Measurements from ENCODE around the gene CEP112. TPM values are rescaled to one million over a fixed set of nuclear protein-coding genes. Genes with fewer than 3 reads are reported as not detected.

Gene CEP112
- polyA plus RNA-seq, 1 donor (not counting 4 experiments of a cell fraction or from before 2014, with no cell fraction given): 2.6 TPM

DNA sequence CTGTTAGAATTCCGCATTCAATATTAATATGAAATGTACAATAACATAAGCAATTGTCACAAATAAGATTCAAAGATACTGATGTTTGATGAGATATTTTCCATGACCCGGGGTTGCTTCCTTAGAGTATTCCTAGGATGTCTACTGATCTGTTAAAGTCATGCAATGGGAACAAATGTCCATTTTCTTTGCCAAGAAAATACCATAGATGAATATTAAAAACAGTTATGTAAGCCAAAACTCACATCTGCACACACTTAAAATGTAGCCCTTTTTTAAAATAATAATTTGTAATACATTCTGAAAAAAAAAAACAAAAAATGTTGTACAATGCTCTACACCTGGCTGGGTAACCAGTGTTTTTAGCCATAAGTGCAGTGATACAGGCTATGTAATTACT lies 371.1 kb downstream of the CEP112 start:
- Histone ChIP-seq H3K4me1 (ENCODE audit: control insufficient read depth, extremely low read depth, insufficient read depth, low read length) (no peaks in the 10 kb centered on the region), H3K4me2 (ENCODE audit: control insufficient read depth, extremely low read depth, insufficient read depth, low read depth, low read length) (no peak overlapping the region), H3K4me3 (ENCODE audit: control insufficient read depth in 2 of 3, extremely low read depth in 1 of 3, insufficient read depth in 2 of 3, low read depth in 1 of 3, low read length in 3 of 3) (no peak overlapping the region), H3K36me3 (ENCODE audit: control insufficient read depth in 2 of 2, extremely low read depth in 1 of 2, insufficient read depth in 2 of 2, low read length in 2 of 2) (no peaks in the 10 kb centered on the region), H4K20me1 (ENCODE audit: control insufficient read depth, extremely low read depth, insufficient read depth, low read length) (no peaks in the 10 kb centered on the region), H2AFZ (ENCODE audit: control insufficient read depth, low read length) (no peak overlapping the region), H3K9ac (ENCODE audit: control insufficient read depth, extremely low read depth, insufficient read depth, low read length) (no peak overlapping the region), H3K27ac (ENCODE audit: control insufficient read depth, insufficient read depth, low read length) (no peak overlapping the region), H3K9me1 (ENCODE audit: control insufficient read depth, extremely low read depth, insufficient read depth, low read length) (no peaks in the 10 kb centered on the region), H3K27me3 (ENCODE audit: control insufficient read depth, extremely low read depth, insufficient read depth, low read length) (no peaks in the 10 kb centered on the region), H3K79me2 (ENCODE audit: control insufficient read depth, insufficient read depth, low read length) (no peaks in the 10 kb centered on the region), H3K9me3 (ENCODE audit: control insufficient read depth, low read depth, low read length) (no peaks in the 10 kb centered on the region)
- dilution Hi-C loops (cut with MboI; ENCODE audit: extremely low pct_ligation_motif_present, low sequenced_read_pairs): no loop called here
- FAIRE-seq (no peak), DNase-seq (ENCODE audit: low read depth, low spot score) (no peak)
- TF ChIP-seq, protein P1, sequence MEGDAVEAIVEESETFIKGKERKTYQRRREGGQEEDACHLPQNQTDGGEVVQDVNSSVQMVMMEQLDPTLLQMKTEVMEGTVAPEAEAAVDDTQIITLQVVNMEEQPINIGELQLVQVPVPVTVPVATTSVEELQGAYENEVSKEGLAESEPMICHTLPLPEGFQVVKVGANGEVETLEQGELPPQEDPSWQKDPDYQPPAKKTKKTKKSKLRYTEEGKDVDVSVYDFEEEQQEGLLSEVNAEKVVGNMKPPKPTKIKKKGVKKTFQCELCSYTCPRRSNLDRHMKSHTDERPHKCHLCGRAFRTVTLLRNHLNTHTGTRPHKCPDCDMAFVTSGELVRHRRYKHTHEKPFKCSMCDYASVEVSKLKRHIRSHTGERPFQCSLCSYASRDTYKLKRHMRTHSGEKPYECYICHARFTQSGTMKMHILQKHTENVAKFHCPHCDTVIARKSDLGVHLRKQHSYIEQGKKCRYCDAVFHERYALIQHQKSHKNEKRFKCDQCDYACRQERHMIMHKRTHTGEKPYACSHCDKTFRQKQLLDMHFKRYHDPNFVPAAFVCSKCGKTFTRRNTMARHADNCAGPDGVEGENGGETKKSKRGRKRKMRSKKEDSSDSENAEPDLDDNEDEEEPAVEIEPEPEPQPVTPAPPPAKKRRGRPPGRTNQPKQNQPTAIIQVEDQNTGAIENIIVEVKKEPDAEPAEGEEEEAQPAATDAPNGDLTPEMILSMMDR (optimal IDR thresholded peaks at IDR 0.05 in 1 of 3, IDR thresholded peaks at IDR 0.05 in 1 of 3, conservative IDR thresholded peaks at IDR 0.05 in 1 of 3; ENCODE audit: extremely low read depth in 1 of 3, insufficient read depth in 2 of 3, low read length in 3 of 3): no peak
- no peak for TF ChIP-seq EZH2 (IDR thresholded peaks at IDR 0.05; ENCODE audit: low read length)

DNA sequence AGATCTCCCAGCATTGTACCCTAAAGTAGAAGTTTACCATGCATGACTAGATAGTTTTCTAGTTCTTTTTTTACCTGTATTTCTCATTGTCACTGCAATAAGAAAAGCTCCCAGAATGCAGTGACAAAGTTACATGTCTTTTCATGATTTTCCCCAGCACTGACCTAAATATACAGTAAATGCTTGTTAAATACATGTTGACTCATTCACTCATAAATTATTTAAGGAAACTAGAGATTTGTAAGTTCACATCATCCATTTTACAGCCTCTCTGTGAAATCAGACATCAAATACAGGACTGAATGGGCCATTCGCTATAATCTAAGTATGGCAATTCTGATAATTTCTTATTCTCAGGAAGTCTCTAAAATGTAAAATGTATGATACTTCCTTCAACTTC lies 371.6 kb downstream of the CEP112 start:
- H4K20me1 ChIP-seq (ENCODE audit: control insufficient read depth, extremely low read depth, insufficient read depth, low read length): no peaks in the 10 kb centered on the region
- no peak overlapping the region for H3K27ac ChIP-seq (ENCODE audit: control insufficient read depth, insufficient read depth, low read length)
- dilution Hi-C loops (cut with MboI; ENCODE audit: extremely low pct_ligation_motif_present, low sequenced_read_pairs): no loop called here
- no peaks in the 10 kb centered on the region for H3K9me3 ChIP-seq (ENCODE audit: control insufficient read depth, low read depth, low read length)
- H3K4me3 ChIP-seq (ENCODE audit: control insufficient read depth in 2 of 3, extremely low read depth in 1 of 3, insufficient read depth in 2 of 3, low read depth in 1 of 3, low read length in 3 of 3): no peak overlapping the region
- H3K9ac ChIP-seq (ENCODE audit: control insufficient read depth, extremely low read depth, insufficient read depth, low read length): no peak overlapping the region
- H2AFZ ChIP-seq (ENCODE audit: control insufficient read depth, low read length): no peak overlapping the region
- no peaks in the 10 kb centered on the region for H3K36me3 ChIP-seq (ENCODE audit: control insufficient read depth in 2 of 2, extremely low read depth in 1 of 2, insufficient read depth in 2 of 2, low read length in 2 of 2)
- H3K4me1 ChIP-seq (ENCODE audit: control insufficient read depth, extremely low read depth, insufficient read depth, low read length): no peaks in the 10 kb centered on the region
- no peaks in the 10 kb centered on the region for H3K27me3 ChIP-seq (ENCODE audit: control insufficient read depth, extremely low read depth, insufficient read depth, low read length)
- TF ChIP-seq, protein P1 (optimal IDR thresholded peaks at IDR 0.05 in 1 of 3, IDR thresholded peaks at IDR 0.05 in 1 of 3, conservative IDR thresholded peaks at IDR 0.05 in 1 of 3; ENCODE audit: extremely low read depth in 1 of 3, insufficient read depth in 2 of 3, low read length in 3 of 3): no peak
- TF ChIP-seq EZH2 (IDR thresholded peaks at IDR 0.05; ENCODE audit: low read length): no peak
- FAIRE-seq (no peak), DNase-seq (ENCODE audit: low read depth, low spot score) (no peak)
- no peaks in the 10 kb centered on the region for H3K9me1 ChIP-seq (ENCODE audit: control insufficient read depth, extremely low read depth, insufficient read depth, low read length)
- no peak overlapping the region for H3K4me2 ChIP-seq (ENCODE audit: control insufficient read depth, extremely low read depth, insufficient read depth, low read depth, low read length)
- H3K79me2 ChIP-seq (ENCODE audit: control insufficient read depth, insufficient read depth, low read length): no peaks in the 10 kb centered on the region

Measured in keratinocyte (primary cell).